HG03378 (cell line): ENCODE results near the gene LYPD6.

Experiments used
- ATAC-seq: cut with Tn5 transposase; IDR thresholded peaks from one replicate; pipeline ENCODE4 v1.9.1; 2021; ENCODE audit warnings: mild to moderate bottlenecking, moderate library complexity; ENCODE audit not compliant: unreplicated experiment

Gene LYPD6

GRCh38 chr2:149399934-149400615 is 69.7 kb downstream of the LYPD6 start:
- no peak for ATAC-seq

- ATAC-seq = no peak
These were observed 70.6 kb downstream of the LYPD6 start for GRCh38 chr2:149400997-149401396.

- ATAC-seq = no peak
These were observed 79.1 kb downstream of the LYPD6 start for GRCh38 chr2:149409506-149409905.

- no peak for ATAC-seq
These were observed 80.5 kb downstream of the LYPD6 start for GRCh38 chr2:149410701-149411484.

GRCh38 chr2:149413487-149413886 is 83.1 kb downstream of the LYPD6 start:
- no peak for ATAC-seq

GRCh38 chr2:149415086-149415485 is 84.7 kb downstream of the LYPD6 start:
- ATAC-seq = no peak

GRCh38 chr2:149418065-149418464 is 87.7 kb downstream of the LYPD6 start:
- no peak for ATAC-seq

GRCh38 chr2:149420053-149420963 is 89.9 kb downstream of the LYPD6 start:
- no peak for ATAC-seq

- no peak for ATAC-seq
These were observed 91.4 kb downstream of the LYPD6 start for GRCh38 chr2:149421791-149422190.

GRCh38 chr2:149422337-149422990 is 92.1 kb downstream of the LYPD6 start:
- ATAC-seq = no peak

- no peak for ATAC-seq
These were observed 92.6 kb downstream of the LYPD6 start for GRCh38 chr2:149422991-149423338.

GRCh38 chr2:149423630-149424029 is 93.2 kb downstream of the LYPD6 start:
- no peak for ATAC-seq

GRCh38 chr2:149427387-149427786 is 97.0 kb downstream of the LYPD6 start:
- ATAC-seq = no peak

GRCh38 chr2:149428783-149429182 is 98.4 kb downstream of the LYPD6 start:
- no peak for ATAC-seq

GRCh38 chr2:149430743-149431736 is 100.7 kb downstream of the LYPD6 start:
- no peak for ATAC-seq

GRCh38 chr2:149438330-149438960 is 108.1 kb downstream of the LYPD6 start:
- peak; percentile 54 for ATAC-seq

- ATAC-seq = no peak
These were observed 110.9 kb downstream of the LYPD6 start for GRCh38 chr2:149441255-149441654.

- ATAC-seq = no peak
These were observed 112.0 kb downstream of the LYPD6 start for GRCh38 chr2:149442346-149442745.

GRCh38 chr2:149443150-149443549 is 112.8 kb downstream of the LYPD6 start:
- no peak for ATAC-seq
